ENCODE data around the gene OR7G3.

GRCh38 chr19:9150650-9151049 lies 23.9 kb upstream of the OR7G3 start:
- TF ChIP-seq CTCF (IDR thresholded peaks at IDR 0.05; ENCODE audit: low read length) (no peak), EZH2 (IDR thresholded peaks at IDR 0.05; ENCODE audit: borderline replicate concordance, low read length) (no peak)

Data from OCI-LY1 (cell line).